Lung (tissue), 12 donors: ENCODE data around the gene PTPRN2. TPM values are rescaled to one million over a fixed set of nuclear protein-coding genes. Genes with fewer than 3 reads are reported as not detected.

Experiments used
- ATAC-seq: fragments of 200-7000 bp; cut with Tn5 transposase; one replicate; pipeline ENCODE4 v1.9.1; 2020; ENCODE audit warnings: moderate number of reproducible peaks; ENCODE audit not compliant: insufficient read depth, low FRiP score
- DNase-seq, 3 donors: peaks; one replicate each; pipeline ENCODE4 v3.0.0-alpha.2; 2013 to 2017
- H3K27ac ChIP-seq, 2 donors: one replicate each; pipeline ENCODE4 v1.5.1; 2013; ENCODE audit warnings: mild to moderate bottlenecking in 2 of 2, moderate library complexity in 2 of 2, control low read depth in 1 of 2, inconsistent platforms in 1 of 2, low read depth in 1 of 2, low read length in 1 of 2
- H3K27me3 ChIP-seq, 3 donors: one replicate each; pipeline ENCODE4 v1.5.1; 2013; ENCODE audit warnings: low read length in 2 of 3; ENCODE audit not compliant: control insufficient read depth in 3 of 3, insufficient read depth in 3 of 3
- H3K36me3 ChIP-seq, 4 donors: one replicate each; pipeline ENCODE4 v1.5.1; 2013; ENCODE audit warnings: low read length in 4 of 4, mild to moderate bottlenecking in 1 of 4, moderate library complexity in 1 of 4; ENCODE audit not compliant: control insufficient read depth in 4 of 4, insufficient read depth in 4 of 4
- H3K4me1 ChIP-seq, 5 donors: one replicate each; pipeline ENCODE4 v1.5.1; 2013; ENCODE audit warnings: low read length in 5 of 5, mild to moderate bottlenecking in 2 of 5, moderate library complexity in 1 of 5; ENCODE audit not compliant: control insufficient read depth in 5 of 5, insufficient read depth in 5 of 5
- H3K4me3 ChIP-seq: one replicate; pipeline ENCODE4 v1.5.1; 2013; ENCODE audit warnings: mild to moderate bottlenecking, control low read depth, moderate library complexity
- H3K9ac ChIP-seq, 2 donors: one replicate each; pipeline ENCODE4 v1.5.1; 2013; ENCODE audit warnings: low read length in 2 of 2, control low read depth in 1 of 2; ENCODE audit not compliant: insufficient read depth in 1 of 2
- H3K9me3 ChIP-seq, 4 donors: one replicate each; pipeline ENCODE4 v1.5.1; 2013; ENCODE audit warnings: low read length in 3 of 4, mild to moderate bottlenecking in 1 of 4, moderate library complexity in 1 of 4; ENCODE audit not compliant: control insufficient read depth in 4 of 4, insufficient read depth in 3 of 4
- CTCF ChIP-seq: IDR thresholded peaks from 2 replicates; pipeline ENCODE4 v1.5.1; 2012; ENCODE audit warnings: mild to moderate bottlenecking; ENCODE audit errors: control extremely low read depth, extremely low read depth
- WGBS, 2 donors: extraction: QIAGEN DNeasy Blood & Tissue Kit; methylation state at CpG; one replicate each; pipeline ENCODE4 v1.1.7; 2013; 5-methylcytosine and 5-hydroxymethylcytosine counted together
- polyA plus RNA-seq, 2 donors: library from polyadenylated mRNA; stranded (reverse); fragments of 200-250 nt; gene quantifications; one replicate each; pipeline ENCODE4 v1.2.1, GENCODE V29; 2013
- total RNA-seq, 2 donors: library from RNA; depleted of rRNA in 1 of 2; stranded (reverse); fragments of >200 nt in 1 of 2; gene quantifications; one replicate each; pipeline ENCODE4 v1.2.1, GENCODE V29; 2014 to 2021
- donor health status: control.
- donor health status: control.
- donor health status: Bipolar disorder and iron deficiency.
- donor health status: healthy.
- donor health status: DM: yes; HTN: yes; CAD: no.

The PTPRN2 gene
- total and polyA plus RNA-seq, 4 donors = 2.1 to 7.4 (median 4.4) TPM

DNA sequence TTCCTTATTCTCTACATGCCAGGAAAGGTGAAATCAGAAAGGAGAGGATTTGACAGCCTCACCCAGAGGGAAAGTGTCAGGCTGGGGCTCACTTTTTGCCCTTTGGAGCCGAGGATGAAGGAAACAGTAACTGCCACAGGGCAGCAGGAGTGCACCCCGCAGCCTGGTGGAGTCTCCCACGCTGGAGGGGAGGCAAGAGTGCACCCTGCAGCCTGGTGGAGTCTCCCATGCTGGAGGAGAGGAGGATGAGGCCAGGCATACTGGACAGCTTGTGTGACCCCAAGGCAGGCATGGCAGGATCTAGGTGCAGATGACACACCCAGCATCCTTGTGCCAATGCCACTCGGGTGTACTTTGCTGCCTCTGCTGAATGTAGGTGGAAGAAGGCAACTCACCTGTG lies 766.8 kb downstream of the PTPRN2 start:
- DNase-seq = no peak
- Histone ChIP-seq H3K9me3 (peaks cover 0 to 10% (median 0%) of the 10 kb centered on the region in 4 donors), H3K36me3 (no peaks in the 10 kb centered on the region), H3K9ac (no peak overlapping the region), H3K4me3 (no peak overlapping the region), H3K27me3 (peaks cover 0 to 4% (median 0%) of the 10 kb centered on the region in 3 donors), H3K27ac (no peak overlapping the region), H3K4me1 (no peaks in the 10 kb centered on the region)
- ATAC-seq = no peak
- no peak for TF ChIP-seq CTCF
- 74 to 81% methylated on average over 4 of the region's 4 CpGs for whole genome bisulfite sequencing, 2 donors

- Histone ChIP-seq H3K27ac (no peak overlapping the region), H3K9me3 (peaks cover 0 to 14% (median 0%) of the 10 kb centered on the region in 4 donors), H3K4me1 (no peaks in the 10 kb centered on the region), H3K4me3 (no peak overlapping the region), H3K9ac (no peak overlapping the region), H3K36me3 (no peaks in the 10 kb centered on the region), H3K27me3 (peaks cover 0 to 4% (median 0%) of the 10 kb centered on the region in 3 donors)
- no peak for TF ChIP-seq CTCF
- no peak for ATAC-seq
- WGBS, 2 donors = 62 to 94% methylated on average over 15 to 21 of the region's 21 CpGs
- no peak for DNase-seq
Observed at GRCh38 chr7:157819455-157819807, 768.2 kb downstream of the PTPRN2 start.

- ATAC-seq = no peak
- 76 to 93% methylated on average over 20 of the region's 20 CpGs for whole genome bisulfite sequencing, 2 donors
Observed at GRCh38 chr7:157818701-157819454, 768.7 kb downstream of the PTPRN2 start.

More at GRCh38 chr7:157818701-157819454, 768.7 kb downstream of the PTPRN2 start:
- Histone ChIP-seq H3K36me3 (no peaks in the 10 kb centered on the region), H3K4me3 (no peak overlapping the region), H3K4me1 (no peaks in the 10 kb centered on the region), H3K27ac (no peak overlapping the region), H3K9me3 (peaks cover 0 to 14% (median 0%) of the 10 kb centered on the region in 4 donors), H3K9ac (no peak overlapping the region), H3K27me3 (peaks cover 0 to 4% (median 0%) of the 10 kb centered on the region in 3 donors)
- no peak for DNase-seq
- no peak for TF ChIP-seq CTCF
